Heart right ventricle (tissue), 16 donors: ENCODE results near the gene SGCB. TPM values are rescaled to one million over a fixed set of nuclear protein-coding genes. Genes with fewer than 3 reads are reported as not detected.

Experiments
- ATAC-seq, 8 donors: fragments of 200-7000 bp; cut with Tn5 transposase; one replicate each; pipeline ENCODE4 v1.9.1; 2020; ENCODE audit warnings: mild to moderate bottlenecking in 8 of 8, moderate library complexity in 8 of 8, moderate number of reproducible peaks in 1 of 8
- DNase-seq, 2 donors: peaks; one replicate each; pipeline ENCODE4 v3.0.0-alpha.2; 2020
- H3K27ac ChIP-seq, 10 donors: fragments of 200-600 bp; sonication (generic) in 2 of 10; one replicate each; pipeline versions ENCODE4 v1.5.0 to v1.8.0; 2020 to 2022; ENCODE audit warnings: mild to moderate bottlenecking in 3 of 10
- H3K27me3 ChIP-seq, 7 donors: fragments of 200-600 bp; one replicate each; pipeline ENCODE4 v1.8.0; 2021 to 2022; ENCODE audit warnings: mild to moderate bottlenecking in 2 of 7
- H3K36me3 ChIP-seq, 9 donors: fragments of 200-600 bp; sonication (generic) in 1 of 9; one replicate each; pipeline versions ENCODE4 v1.5.0 to v1.8.0; 2020 to 2022; ENCODE audit warnings: mild to moderate bottlenecking in 2 of 9
- H3K4me1 ChIP-seq, 9 donors: fragments of 200-600 bp; sonication (generic) in 1 of 9; one replicate each; pipeline versions ENCODE4 v1.5.0 to v1.8.0; 2020 to 2022; ENCODE audit warnings: mild to moderate bottlenecking in 4 of 9
- H3K4me3 ChIP-seq, 10 donors: fragments of 200-600 bp; sonication (generic) in 2 of 10; one replicate each; pipeline versions ENCODE4 v1.5.0 to v1.8.0; 2020 to 2022; ENCODE audit warnings: mild to moderate bottlenecking in 7 of 10, moderate library complexity in 2 of 10
- H3K9me3 ChIP-seq, 11 donors: fragments of 200-600 bp in 10 of 11; sonication (generic) in 2 of 11; one replicate each; pipeline versions ENCODE4 v1.5.0 to v1.8.0; 2013 to 2022; ENCODE audit warnings: mild to moderate bottlenecking in 2 of 11, control low read depth in 1 of 11, moderate library complexity in 1 of 11
- CTCF ChIP-seq, 9 donors: fragments of 200-600 bp; sonication (generic) in 2 of 9; IDR thresholded peaks; one replicate each; pipeline versions ENCODE4 v1.5.0 to v1.8.0; 2021 to 2022; ENCODE audit warnings: antibody characterized with exemption in 9 of 9, mild to moderate bottlenecking in 5 of 9, moderate library complexity in 1 of 9
- WGBS, 2 donors: extraction: QIAGEN DNeasy Blood & Tissue Kit; methylation state at CpG; one replicate each; pipeline ENCODE4 v1.1.7; 2013; ENCODE audit warnings: inconsistent platforms in 1 of 2; 5-methylcytosine and 5-hydroxymethylcytosine counted together
- intact Hi-C, 10 donors: fragments of 100-400 bp; cut with DNase I; formaldehyde crosslinking; loops; one replicate each; pipeline versions ENCODE4 v1.11.1 to v1.14.2; 2022
- polyA plus RNA-seq, 2 donors: library from polyadenylated mRNA; stranded (reverse); fragments of 200-250 nt; gene quantifications; one replicate each; pipeline ENCODE4 v1.2.3, GENCODE V29; 2013
- total RNA-seq, 10 donors: library from RNA; stranded (reverse); fragmentation: NEBNext Ultra II Directional in 3 of 10; extraction: Animal tissue kit (Norgen Biotek cat#: 25700) in 3 of 10; gene quantifications; one replicate each; pipeline versions ENCODE4 v1.2.1 to v1.2.4, GENCODE V29; 2021 to 2023
- donor health status: Arrhythmogenic right ventricular cardiomyopathy.
- donor health status: ischemic (EF 13 %, LVEDD 7.1; RV severe dilation, severe dysfunction).
- donor health status: healthy with polysubstance abuse.
- donor health status: DM: no; HTN: yes; CAD: no.
- donor health status: DM: no; HTN: no; CAD: no.
- donor health status: ischemic (EF 25% LVEDD 6.9; RV normal size, moderate dysfunction).
- donor health status: ischemic (EF 25% LVEDD 5.7; RV mildly dilated, moderate dysfunction).
- donor health status: healthy.
- donor health status: DM: yes; HTN: yes; CAD: no.
- donor health status: Ischemic cardiomyopathy.
- donor health status: ischemic (EF 35%, LVEDD 5.7; RV mildly dilated, moderate dysfunction).
- donor health status: nonischemic (EF 11% LVEDD 7.7; RV severe dilation, severe dysfunction).
- donor health status: DM: yes; HTN: yes; CAD: no.
- donor health status: PGD.
- donor health status: ischemic (EF 29% LVEDD 5.4; RV normal size, mild dysfunction).
- donor health status: nonischemic (EF 23%, LVEDD 6.1; RV moderate dilation, normal function).

SGCB gene
- total and polyA plus RNA-seq, 12 donors: 14.3 to 124 (median 89.4) TPM

- H3K27me3 ChIP-seq: no peaks in the 10 kb centered on the region
- no peak for DNase-seq
- no peak overlapping the region for H3K27ac ChIP-seq
- no peaks in the 10 kb centered on the region for H3K9me3 ChIP-seq
- H3K4me3 ChIP-seq: no peak overlapping the region
- no peak for TF ChIP-seq CTCF (IDR thresholded peaks at IDR 0.05)
- ATAC-seq: no peak
- 95 to 97% methylated on average over 1 of the region's 1 CpG for WGBS, 2 donors
- intact Hi-C loops: loop anchor here in 6 of 10 donors (5.0 to 10.0 kb wide), 3 partner anchors 132 to 184 kb away; partner anchors contain the start of gene DCUN1D4 (in 1 of the 6)
- H3K4me1 ChIP-seq: peaks cover 0 to 9% (median 0%) of the 10 kb centered on the region in 9 donors
- peaks cover 0 to 90% (median 31%) of the 10 kb centered on the region in 9 donors for H3K36me3 ChIP-seq
Measured at GRCh38 chr4:52028970-52029369, 9.1 kb downstream of the SGCB start.

- Histone ChIP-seq H3K4me3 (no peak within 1 kb of the TSS), H3K27me3 (no peaks in the 10 kb centered on the region), H3K27ac (no peak within 1 kb of the TSS), H3K4me1 (peaks cover 0 to 4% (median 0%) of the 10 kb centered on the region in 9 donors), H3K9me3 (no peaks in the 10 kb centered on the region), H3K36me3 (peaks cover 0 to 84% (median 20%) of the 10 kb centered on the region in 9 donors)
- TF ChIP-seq CTCF (IDR thresholded peaks at IDR 0.05): no peak
- intact Hi-C loops: loop anchor here in 4 of 10 donors (5.0 to 10.0 kb wide), 4 partner anchors 123 to 178 kb away; partner anchors contain the start of gene DCUN1D4 (in 2 of the 4)
- ATAC-seq: peak in 1 of 8 donors; percentile 20
- 86 to 89% methylated on average over 6 of the region's 6 CpGs for WGBS, 2 donors
- no peak for DNase-seq
Measured at GRCh38 chr4:52019936-52020657, 18.0 kb downstream of the SGCB start, which contains the start of gene LRRC66. LRRC66 (minus strand) TSS chr4:52020363; CDS start chr4:52017613, 2,750 bp downstream.

- intact Hi-C loops: loop anchor here in 2 of 10 donors (5.0 to 10.0 kb wide), 2 partner anchors 123 to 176 kb away; partner anchors contain the start of gene DCUN1D4 (in 1 of the 2)
- Histone ChIP-seq H3K4me1 (peaks cover 0 to 10% (median 0%) of the 10 kb centered on the region in 9 donors), H3K36me3 (peaks cover 0 to 75% (median 7%) of the 10 kb centered on the region in 9 donors), H3K27me3 (no peaks in the 10 kb centered on the region), H3K9me3 (no peaks in the 10 kb centered on the region), H3K27ac (no peak overlapping the region), H3K4me3 (no peak overlapping the region)
- WGBS, 2 donors: 38 to 44% methylated on average over 1 of the region's 1 CpG
- TF ChIP-seq CTCF (IDR thresholded peaks at IDR 0.05): no peak
- DNase-seq (no peak), ATAC-seq (no peak)
Measured at GRCh38 chr4:52017814-52018213, 20.3 kb downstream of the SGCB start.

GRCh38 chr4:52016981-52017380 is 21.1 kb downstream of the SGCB start:
- TF ChIP-seq CTCF (IDR thresholded peaks at IDR 0.05): no peak
- DNase-seq: no peak
- Histone ChIP-seq H3K4me3 (no peak overlapping the region), H3K27me3 (no peaks in the 10 kb centered on the region), H3K4me1 (peaks cover 0 to 10% (median 0%) of the 10 kb centered on the region in 9 donors), H3K27ac (no peak overlapping the region), H3K9me3 (no peaks in the 10 kb centered on the region), H3K36me3 (peaks cover 0 to 75% (median 0%) of the 10 kb centered on the region in 9 donors)
- intact Hi-C loops: loop anchor here in 2 of 10 donors (5.0 to 10.0 kb wide), 2 partner anchors 122 to 175 kb away; partner anchors contain the start of gene DCUN1D4 (in 1 of the 2)
- no peak for ATAC-seq
- 87% methylated on average over 3 of the region's 3 CpGs for WGBS, 2 donors
